Psoas muscle (tissue), 8 donors: Measurements from ENCODE around the gene FCGR1A. TPM values are rescaled to one million over a fixed set of nuclear protein-coding genes. Genes with fewer than 3 reads are reported as not detected.
"Not testable (repeated sequence)": the region's sequence is repeated elsewhere in the genome, so short reads cannot be mapped to it uniquely, and the experiment has no call there.

Source experiments
- ATAC-seq, 4 donors: fragments of 200-7000 bp; cut with Tn5 transposase; one replicate each; pipeline ENCODE4 v1.9.1; 2020; ENCODE audit warnings: moderate library complexity in 3 of 4, mild to moderate bottlenecking in 2 of 4
- DNase-seq, 2 donors: peaks; one replicate each; pipeline ENCODE4 v3.0.0-alpha.2; 2020
- H3K27ac ChIP-seq: fragments of 200-600 bp; one replicate; pipeline ENCODE4 v1.8.0; 2022
- H3K27me3 ChIP-seq, 3 donors: fragments of 200-600 bp in 1 of 3; one replicate each; pipeline versions ENCODE4 v1.6.1 to v1.8.0; 2013 to 2022; ENCODE audit warnings: low read length in 2 of 3, mild to moderate bottlenecking in 2 of 3, moderate library complexity in 1 of 3; ENCODE audit not compliant: insufficient read depth in 3 of 3
- H3K36me3 ChIP-seq, 2 donors: fragments of 200-600 bp in 1 of 2; one replicate each; pipeline versions ENCODE4 v1.6.1 to v1.8.0; 2013 to 2022; ENCODE audit warnings: low read depth in 1 of 2, mild to moderate bottlenecking in 1 of 2, moderate library complexity in 1 of 2; ENCODE audit not compliant: insufficient read depth in 1 of 2
- H3K4me1 ChIP-seq: fragments of 200-600 bp; one replicate; pipeline ENCODE4 v1.8.0; 2022
- H3K4me3 ChIP-seq: fragments of 200-600 bp; one replicate; pipeline ENCODE4 v1.8.0; 2022; ENCODE audit warnings: mild to moderate bottlenecking
- H3K9me3 ChIP-seq: fragments of 200-600 bp; one replicate; pipeline ENCODE4 v1.8.0; 2022
- WGBS, 3 donors: extraction: QIAGEN DNeasy Blood & Tissue Kit; methylation state at CpG; one replicate each; pipeline versions ENCODE4 v1.1.6 to v1.1.7; 2013; 5-methylcytosine and 5-hydroxymethylcytosine counted together
- intact Hi-C, 2 donors: fragments of 100-400 bp; cut with DNase I; formaldehyde crosslinking; loops; one replicate each; pipeline versions ENCODE4 v1.11.0 to v1.14.2; 2022
- long read RNA-seq, 2 donors: library from polyadenylated mRNA; unstranded; transcript quantifications; one replicate each; pipeline ENCODE4 v2.0.0, GENCODE V29; 2021
- polyA plus RNA-seq, 3 donors: library from polyadenylated mRNA; stranded (reverse); fragments of 200-250 nt; gene quantifications; one replicate each; pipeline ENCODE4 v1.2.3, GENCODE V29; 2013
- total RNA-seq, 4 donors: library from RNA; stranded (reverse); fragmentation: NEBNext Ultra II Directional in 2 of 4; extraction: Animal tissue kit (Norgen Biotek cat#: 25700) in 2 of 4; gene quantifications; one replicate each; pipeline versions ENCODE4 v1.2.1 to v1.2.4, GENCODE V29; 2021 to 2023
- donor health status: healthy with polysubstance abuse.
- donor health status: DM: no; HTN: no; CAD: no; lungs with moderate emphysema.
- donor health status: Bipolar disorder and iron deficiency.
- donor health status: healthy.
- donor health status: DM: yes; HTN: yes; CAD: no.
- donor health status: DM: no; HTN: no; CAD: no.
- donor health status: DM: no; HTN: no; CAD: no.
- donor health status: DM: yes; HTN: yes; CAD: no.

FCGR1A gene
- total RNA-seq: 1 to 10 TPM in 3 of 4 donors, under 1 TPM in 1; 0.75 to 7.4 (median 1.3) TPM
- 1 to 10 TPM in 2 of 3 donors, under 1 TPM in 1; 0.25 to 1.6 (median 1.3) TPM for polyA plus RNA-seq
- long read RNA-seq, donor 1: 0 reads
- long read RNA-seq, donor 2: 0 reads

- 83 to 100% methylated on average over 1 to 2 of the region's 2 CpGs; no CpG with 5 or more reads in 1 of the 3 donors for WGBS, 3 donors
- ATAC-seq, H3K36me3 ChIP-seq, H3K27me3 ChIP-seq, H3K4me1 ChIP-seq, H3K9me3 ChIP-seq, H3K4me3 ChIP-seq, DNase-seq, intact Hi-C loops, H3K27ac ChIP-seq: not testable (repeated sequence)
Observed at GRCh38 chr1:149782600-149782999, at the start of gene FCGR1A. Gene FCGR1A, plus strand, starts transcription at chr1:149782694. Its CDS starts 50 bp downstream, at chr1:149782744.

GRCh38 chr1:149732781-149733180, 49.7 kb upstream of the FCGR1A start:
- H3K4me1 ChIP-seq, H3K9me3 ChIP-seq, DNase-seq, ATAC-seq, H3K36me3 ChIP-seq, H3K27ac ChIP-seq, H3K27me3 ChIP-seq, H3K4me3 ChIP-seq, intact Hi-C loops: not testable (repeated sequence)
- WGBS, 3 donors: 83 to 100% (median 92%) methylated on average over 1 of the region's 2 CpGs

DNA sequence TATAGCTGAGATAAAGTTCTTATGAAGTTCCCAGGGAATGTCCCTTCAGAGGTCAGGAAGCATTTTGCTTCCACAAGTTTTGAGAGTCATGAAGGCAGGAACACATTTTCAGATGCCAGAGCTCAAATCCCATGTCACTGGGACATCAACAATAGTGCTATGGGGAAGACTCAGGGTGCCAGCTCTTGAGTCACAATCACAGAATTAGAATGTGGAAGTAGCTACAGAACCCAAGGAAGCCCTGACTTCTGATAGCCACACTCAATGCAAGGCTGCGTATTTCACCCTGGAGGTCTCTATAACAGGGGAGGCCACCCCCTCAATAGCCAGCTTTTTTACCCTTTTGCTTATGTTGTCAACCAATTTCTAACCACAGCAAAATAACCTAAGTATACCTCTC, 47.8 kb upstream of the FCGR1A start:
- DNase-seq, H3K36me3 ChIP-seq, intact Hi-C loops, H3K4me3 ChIP-seq, ATAC-seq, H3K27ac ChIP-seq, H3K27me3 ChIP-seq, H3K9me3 ChIP-seq, H3K4me1 ChIP-seq: not testable (repeated sequence)
- WGBS, 3 donors: 82 to 100% (median 100%) methylated on average over 1 of the region's 1 CpG

DNA sequence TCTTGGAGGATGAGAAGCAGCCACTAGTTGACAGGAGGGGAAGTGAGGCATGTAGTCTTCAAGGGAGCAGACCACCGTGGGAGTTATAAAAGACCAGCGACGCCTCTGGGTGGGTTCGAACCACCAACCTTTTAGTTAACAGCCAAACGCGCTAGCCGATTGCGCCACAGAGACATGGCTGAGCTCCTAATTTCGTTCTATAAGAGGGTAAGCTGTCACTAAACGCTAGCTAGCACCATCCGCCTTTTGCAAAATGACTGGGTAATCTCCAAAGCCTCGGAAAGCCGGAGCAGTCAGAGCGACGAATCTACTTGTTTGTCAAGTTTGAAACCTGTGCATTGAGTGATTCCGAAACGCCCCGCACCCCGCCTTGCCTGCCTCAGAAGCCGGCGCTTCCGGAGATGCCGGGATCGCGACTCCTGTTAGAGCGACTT, 42.3 kb upstream of the FCGR1A start:
- H3K27ac ChIP-seq, H3K36me3 ChIP-seq, H3K9me3 ChIP-seq, H3K4me3 ChIP-seq, intact Hi-C loops, H3K4me1 ChIP-seq, H3K27me3 ChIP-seq, ATAC-seq: not testable (repeated sequence)
- 11 to 13% (median 12%) methylated on average over 25 to 26 of the region's 26 CpGs for WGBS, 3 donors
- peak; percentile 14 to 44 for DNase-seq

DNA sequence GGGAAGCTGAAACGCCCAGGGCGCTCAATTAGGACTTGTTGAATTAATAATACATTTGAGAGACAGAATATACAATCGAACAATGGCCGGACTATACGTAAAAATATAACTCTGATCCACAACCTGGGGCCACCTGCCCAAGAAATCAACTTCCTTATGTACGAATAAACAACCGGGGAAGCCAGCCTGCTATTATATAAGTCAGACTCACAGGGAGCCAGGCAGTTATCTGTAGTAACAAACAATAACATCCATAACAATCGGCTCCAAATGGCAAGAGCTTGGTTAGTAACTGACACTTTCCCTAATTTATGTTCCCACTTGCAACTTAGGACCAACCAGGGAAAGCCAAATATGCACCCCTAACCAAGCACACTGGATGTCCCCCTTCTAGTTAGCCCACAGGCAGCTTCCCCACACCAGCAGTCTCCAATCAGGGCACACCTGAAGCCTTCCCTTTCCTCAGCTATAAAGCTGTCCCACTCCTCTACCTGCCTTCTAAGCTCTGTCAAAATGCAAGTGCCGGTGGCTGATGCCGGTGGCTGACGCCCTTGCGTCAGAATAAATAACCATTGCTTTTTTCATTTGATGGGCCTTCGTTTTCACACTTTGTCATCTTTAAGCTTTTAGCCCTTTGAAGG, 41.8 kb upstream of the FCGR1A start:
- H3K27ac ChIP-seq, intact Hi-C loops, H3K36me3 ChIP-seq, ATAC-seq, DNase-seq, H3K27me3 ChIP-seq, H3K9me3 ChIP-seq, H3K4me1 ChIP-seq, H3K4me3 ChIP-seq: not testable (repeated sequence)
- WGBS, 3 donors: 39 to 44% (median 41%) methylated on average over 6 to 7 of the region's 13 CpGs

GRCh38 chr1:149741914-149742313, 40.6 kb upstream of the FCGR1A start:
- H3K27me3 ChIP-seq, H3K4me1 ChIP-seq, DNase-seq, intact Hi-C loops, H3K9me3 ChIP-seq, H3K36me3 ChIP-seq, H3K27ac ChIP-seq, H3K4me3 ChIP-seq, ATAC-seq: not testable (repeated sequence)
- WGBS, 3 donors: 55 to 85% (median 60%) methylated on average over 1 to 2 of the region's 5 CpGs

GRCh38 chr1:149746463-149747356, 35.8 kb upstream of the FCGR1A start:
- intact Hi-C loops, H3K27me3 ChIP-seq, H3K9me3 ChIP-seq, H3K4me3 ChIP-seq, ATAC-seq, H3K36me3 ChIP-seq, H3K4me1 ChIP-seq, H3K27ac ChIP-seq: not testable (repeated sequence)
- DNase-seq: peak; percentile 8 to 54
- WGBS, 3 donors: 20 to 21% (median 20%) methylated on average over 29 to 33 of the region's 41 CpGs

GRCh38 chr1:149747359-149748143, 34.9 kb upstream of the FCGR1A start:
- H3K4me1 ChIP-seq, H3K4me3 ChIP-seq, H3K27me3 ChIP-seq, H3K9me3 ChIP-seq, DNase-seq, intact Hi-C loops, H3K27ac ChIP-seq, H3K36me3 ChIP-seq, ATAC-seq: not testable (repeated sequence)
- WGBS, 3 donors: 6 to 12% (median 8%) methylated on average over 17 to 24 of the region's 40 CpGs

GRCh38 chr1:149748144-149748500, 34.4 kb upstream of the FCGR1A start:
- 24 to 30% (median 30%) methylated on average over 7 to 8 of the region's 8 CpGs for WGBS, 3 donors
- H3K4me3 ChIP-seq: not testable (repeated sequence)

DNA sequence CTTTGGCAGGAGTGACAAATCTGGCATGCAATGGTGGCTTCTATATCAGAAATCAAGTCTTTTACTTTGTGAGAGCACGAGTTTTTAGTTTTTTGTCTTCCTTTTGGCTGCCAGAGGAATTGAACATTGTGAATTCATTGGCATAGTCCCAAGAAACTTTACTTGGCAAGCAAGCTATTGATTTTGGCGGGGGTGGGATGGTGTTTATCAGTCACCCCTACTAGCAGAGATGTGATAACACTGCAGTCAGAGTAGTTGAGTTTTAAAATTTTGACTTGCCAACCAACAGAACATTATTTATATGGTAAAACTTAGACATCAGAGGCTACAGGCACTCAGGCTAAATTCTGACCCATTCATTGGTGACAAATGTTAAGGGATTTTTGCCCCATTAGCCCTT, 31.9 kb upstream of the FCGR1A start:
- H3K9me3 ChIP-seq, ATAC-seq, H3K4me3 ChIP-seq, H3K4me1 ChIP-seq, H3K27ac ChIP-seq, intact Hi-C loops, H3K27me3 ChIP-seq, DNase-seq, H3K36me3 ChIP-seq: not testable (repeated sequence)
- WGBS, 3 donors: 32 to 36% (median 32%) methylated on average over 1 of the region's 2 CpGs

More at GRCh38 chr1:149748144-149748500, 34.4 kb upstream of the FCGR1A start:
- H3K27me3 ChIP-seq, intact Hi-C loops, ATAC-seq, H3K4me1 ChIP-seq, H3K9me3 ChIP-seq, H3K36me3 ChIP-seq, H3K27ac ChIP-seq: not testable (repeated sequence)
- DNase-seq: peak in 1 of 2 donors; percentile 44
